NCI-H510A treated with DMSO at 0.1 percent for 48 hours (cell line): ENCODE results near the gene MRM3.
"Not testable (repeated sequence)": the region's sequence is repeated elsewhere in the genome, so short reads cannot be mapped to it uniquely, and the experiment has no call there.

Source experiments
- DNase-seq: peaks from one replicate; lab custom pipeline; 2025; lab: John Stamatoyannopoulos, UW

Gene MRM3

DNA sequence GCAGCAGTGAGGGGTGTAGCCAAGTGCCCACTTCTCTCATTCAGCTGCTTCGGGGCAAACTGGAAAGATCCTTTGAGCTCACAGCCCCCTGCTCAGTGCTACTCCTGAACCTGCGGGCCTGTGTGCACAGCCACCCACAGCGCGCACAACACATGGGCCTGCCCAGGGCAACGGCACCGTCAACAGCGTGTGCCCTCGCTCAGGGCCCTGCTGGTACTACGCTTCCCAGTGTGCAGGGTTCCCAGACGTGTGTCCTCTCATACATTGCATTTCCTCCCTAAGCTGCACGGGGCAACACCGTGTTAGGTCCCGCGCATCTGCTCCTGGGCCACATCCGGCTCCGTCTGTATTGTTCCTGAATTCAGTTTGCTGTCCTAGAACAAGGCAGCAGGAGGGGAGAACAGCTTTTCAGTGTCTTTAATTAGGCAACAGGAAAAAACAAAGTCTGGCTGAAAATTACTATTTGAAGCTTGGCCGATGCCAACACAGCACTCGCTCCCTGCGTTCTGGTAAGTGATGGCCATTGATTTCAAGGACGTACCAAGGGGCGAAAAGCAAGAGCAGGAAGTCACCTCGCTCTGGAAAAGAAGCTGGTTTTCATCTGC, 15.2 kb downstream of the MRM3 start:
- no peak for DNase-seq

DNA sequence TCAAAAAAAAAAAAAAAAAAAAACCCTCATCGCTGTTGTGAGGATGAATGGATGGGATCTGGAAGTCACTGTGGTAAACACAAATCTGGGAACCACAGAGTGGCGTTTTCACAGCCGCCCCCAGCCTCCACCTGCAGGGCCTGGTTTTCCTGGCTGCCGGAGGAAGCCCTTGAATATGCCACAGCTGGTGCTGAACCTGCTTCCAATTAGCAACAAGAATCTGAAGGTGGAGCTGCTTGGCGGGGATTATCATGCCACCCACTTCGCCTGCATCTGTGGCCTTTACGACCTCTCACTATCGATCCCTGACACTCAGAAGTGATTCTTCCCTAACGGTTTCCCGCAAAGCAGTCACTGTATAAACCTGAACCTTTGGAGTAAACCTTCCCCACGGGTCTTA, 16.1 kb downstream of the MRM3 start:
- no peak for DNase-seq

DNA sequence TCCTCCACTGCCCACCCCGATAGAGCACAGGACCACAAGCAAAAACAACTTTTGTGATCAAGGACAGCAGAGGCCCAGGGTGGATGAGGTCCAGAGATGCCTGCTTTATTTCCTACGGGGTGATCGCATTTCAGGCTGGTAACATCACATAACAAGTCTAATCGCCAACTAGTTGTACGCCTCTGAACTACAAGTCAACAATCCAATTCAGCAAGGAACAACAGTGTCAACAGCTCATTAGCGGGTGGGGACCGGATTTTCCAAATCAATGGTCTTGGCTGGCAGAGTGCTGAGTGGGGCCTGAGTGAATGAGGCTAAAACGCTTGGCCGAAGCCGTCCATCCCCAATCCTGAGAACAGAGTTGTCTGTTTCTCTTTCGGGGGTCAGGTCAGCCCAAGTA, 17.1 kb downstream of the MRM3 start:
- no peak for DNase-seq

GRCh38 chr17:800446-801242, 18.5 kb downstream of the MRM3 start:
- DNase-seq, result no peak

- DNase-seq, result no peak
These were observed 19.5 kb downstream of the MRM3 start for GRCh38 chr17:801660-802059.

DNA sequence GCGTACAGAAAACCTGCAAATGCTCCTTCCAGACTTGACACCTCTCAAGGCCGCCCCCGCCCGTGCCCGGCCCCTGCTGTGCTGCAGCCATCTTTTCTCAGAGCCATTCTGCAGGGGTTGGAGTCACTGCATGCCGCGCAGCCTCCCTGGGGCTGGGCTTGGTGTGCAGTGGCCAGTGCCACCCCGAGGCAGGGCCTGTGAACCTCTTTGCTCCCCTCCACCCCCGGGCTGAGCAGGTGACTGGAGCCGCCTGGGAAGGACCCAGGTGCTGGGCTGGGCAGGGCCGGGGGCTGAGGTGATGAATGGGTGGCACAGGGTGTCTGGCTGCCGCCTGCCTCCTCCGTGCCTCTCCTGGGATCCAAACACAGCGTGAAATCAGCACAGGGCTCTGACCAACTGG, 20.3 kb downstream of the MRM3 start:
- no peak for DNase-seq

GRCh38 chr17:802901-803881, 21.0 kb downstream of the MRM3 start:
- DNase-seq, result no peak

DNA sequence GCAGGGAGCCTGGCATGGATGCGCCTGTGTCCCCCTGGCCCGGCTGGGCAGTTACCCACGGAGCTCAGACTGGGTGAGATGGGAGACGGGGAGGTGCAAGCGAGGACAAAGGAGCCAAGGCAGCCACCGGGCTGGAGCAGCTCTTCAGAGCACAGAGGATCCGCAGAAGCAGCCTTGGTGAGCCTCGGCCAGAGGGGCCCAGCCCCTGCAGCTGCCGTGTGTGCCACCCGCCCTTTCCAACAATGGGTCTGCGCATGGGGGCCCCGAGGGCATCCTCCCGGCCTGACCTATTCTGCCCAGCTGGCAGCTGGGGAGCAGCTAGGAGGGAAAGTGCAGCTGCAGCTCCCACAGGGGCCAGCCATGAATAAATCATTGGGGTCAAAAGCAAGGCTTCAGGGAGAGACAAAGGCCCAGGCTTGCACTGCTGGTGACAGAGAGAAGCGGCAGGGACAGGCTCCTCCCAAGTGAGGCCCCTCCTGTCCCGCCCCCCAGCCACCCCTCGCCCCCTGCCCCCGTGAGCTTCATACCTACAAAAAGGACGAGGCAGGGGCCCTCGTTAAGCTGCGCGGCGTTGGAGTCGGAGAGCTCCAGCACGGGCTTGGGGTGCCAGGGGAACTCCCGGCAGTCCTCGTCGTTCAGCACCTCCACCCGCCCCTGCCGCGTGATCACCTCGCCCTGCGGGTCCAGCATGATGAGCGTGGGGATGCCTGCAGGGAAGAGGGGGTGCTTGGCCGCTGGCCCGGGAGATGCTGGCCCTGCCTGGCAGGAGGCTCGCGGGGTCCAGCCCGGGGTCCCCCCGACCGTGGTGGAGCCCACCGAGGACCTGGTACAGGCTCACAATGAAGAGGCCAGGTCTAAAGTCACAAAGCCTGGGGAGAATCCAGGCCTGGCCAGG, 22.6 kb downstream of the MRM3 start:
- DNase-seq, result no peak

- not testable (repeated sequence) for DNase-seq
These were observed 23.7 kb downstream of the MRM3 start for GRCh38 chr17:805886-806285.

DNA sequence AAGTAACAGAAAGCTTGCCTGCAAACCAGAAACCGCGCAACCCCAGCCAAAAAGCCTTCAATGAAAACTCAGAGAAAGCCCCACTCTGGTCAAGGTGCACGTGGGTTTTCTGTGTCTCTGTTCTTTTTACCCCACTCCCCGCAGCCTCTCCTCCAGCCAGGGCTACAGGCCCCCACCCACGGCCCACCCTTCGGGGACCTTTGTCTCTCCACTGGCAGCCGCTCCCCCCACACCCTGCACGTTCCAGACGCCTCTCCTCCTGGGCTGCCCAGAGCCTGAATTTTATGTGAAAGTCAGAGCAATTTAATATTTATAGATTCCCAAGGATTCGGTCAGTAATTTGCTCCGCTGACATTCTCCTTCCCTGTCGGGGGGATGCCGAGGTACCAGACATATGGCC, 24.2 kb downstream of the MRM3 start:
- no peak for DNase-seq

DNA sequence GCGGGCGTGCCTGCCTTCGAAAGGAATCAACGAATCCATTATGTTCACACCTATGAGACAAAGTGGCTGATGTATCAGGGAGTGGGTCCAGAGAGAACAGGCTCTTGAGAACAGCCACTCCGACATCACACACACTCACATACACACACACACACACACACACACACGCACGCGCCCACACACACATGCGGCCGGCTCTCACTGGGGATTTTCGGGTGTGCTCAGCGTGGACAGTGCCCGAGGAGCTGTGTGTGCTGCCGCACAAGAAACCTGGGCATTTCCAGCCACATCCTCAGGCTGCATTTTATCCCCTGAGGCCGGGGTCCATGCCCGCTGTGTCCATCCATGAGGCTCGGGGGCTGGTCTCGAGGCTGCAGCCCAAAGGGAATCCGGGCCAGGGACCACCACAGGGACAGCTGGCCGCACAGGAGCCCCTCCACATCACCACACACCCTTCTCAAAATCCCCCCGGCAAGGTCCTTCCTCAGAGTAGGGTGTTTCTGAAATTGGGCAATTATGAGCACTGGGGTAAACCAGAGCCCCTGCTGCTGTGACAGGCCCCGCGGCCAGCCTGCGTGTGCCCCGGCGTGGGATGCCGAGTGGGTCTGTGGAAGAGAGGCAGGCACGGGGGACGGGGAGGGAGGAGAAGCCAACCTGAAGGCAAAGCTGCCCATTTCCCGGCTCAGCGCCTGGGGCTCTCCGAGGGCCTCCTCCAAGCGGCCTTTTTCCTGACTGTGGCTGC, 24.8 kb downstream of the MRM3 start:
- DNase-seq, result no peak

DNA sequence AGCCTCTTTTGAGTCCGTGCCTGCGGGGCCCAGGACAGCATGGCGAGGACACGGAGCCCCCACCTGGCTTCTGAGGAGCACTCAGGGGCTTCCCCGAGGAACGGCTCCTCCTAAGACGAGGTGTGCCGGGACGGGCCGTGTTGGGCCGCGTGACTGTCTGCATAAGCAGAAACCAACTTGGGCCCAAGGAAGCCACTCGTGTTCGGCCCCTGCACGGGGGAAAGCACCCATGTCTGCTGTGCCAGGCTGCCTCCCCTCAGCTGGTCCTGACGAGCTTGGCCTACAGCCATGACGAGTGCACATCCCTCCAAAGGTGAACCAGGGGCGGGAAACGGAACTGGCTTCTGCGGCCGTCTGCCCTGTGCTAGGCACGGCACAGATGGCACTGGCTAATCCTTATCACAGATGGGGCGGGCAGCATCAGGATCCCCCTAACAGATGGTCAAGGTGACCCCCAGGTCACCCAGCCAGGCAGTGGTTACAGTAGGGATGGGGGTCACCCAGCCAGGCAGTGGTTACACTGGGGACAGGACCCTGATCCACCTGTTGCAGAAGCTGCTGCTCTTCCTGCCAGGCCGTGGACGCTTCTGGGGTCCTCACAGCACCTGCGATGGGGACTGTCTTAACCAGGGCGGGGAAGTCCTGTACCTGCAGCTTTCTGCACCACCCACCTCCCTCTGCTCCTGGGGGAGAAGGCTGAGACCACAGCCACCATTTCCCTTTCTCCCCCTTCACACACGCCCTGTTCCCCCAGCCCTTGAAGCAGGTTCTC, 25.6 kb downstream of the MRM3 start:
- DNase-seq, result no peak

DNA sequence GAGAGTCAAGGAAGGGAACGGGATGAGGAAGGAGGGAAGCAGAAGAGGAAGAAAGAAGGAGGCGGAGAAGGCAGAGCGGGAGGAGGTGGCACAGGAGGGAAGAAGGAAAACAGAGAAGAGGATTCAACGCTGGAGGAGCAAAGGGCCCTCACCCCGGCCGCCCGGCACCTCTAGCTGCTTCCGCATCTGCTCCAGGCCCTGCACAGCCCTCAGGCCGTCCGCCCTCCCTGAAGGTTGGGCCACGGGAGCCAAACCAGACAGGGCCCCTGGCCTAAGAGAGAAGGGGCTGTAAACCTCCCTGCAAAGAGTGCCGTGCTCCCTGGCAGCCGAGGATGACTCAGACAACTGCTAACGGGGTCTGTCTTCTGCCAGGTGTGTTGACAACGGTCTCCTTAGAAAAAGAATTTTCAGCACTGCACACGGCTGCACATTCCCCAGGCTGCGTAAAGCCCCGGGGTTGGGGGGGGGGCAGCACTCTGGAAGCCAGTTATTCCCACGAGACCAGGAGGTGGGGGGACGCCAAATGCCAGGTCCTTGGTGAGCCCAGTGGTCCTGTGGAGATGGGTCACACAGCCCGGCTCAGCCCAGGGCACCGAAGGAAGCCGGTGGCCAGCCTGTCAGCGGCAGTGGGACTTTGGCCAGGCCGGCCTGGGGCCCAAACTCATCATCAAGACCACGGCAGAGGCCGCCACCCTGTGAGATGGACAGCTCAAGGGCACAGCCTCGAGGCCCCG, 29.1 kb downstream of the MRM3 start:
- no peak for DNase-seq

- no peak for DNase-seq
These were observed 30.6 kb downstream of the MRM3 start for GRCh38 chr17:812638-813204.

- no peak for DNase-seq
These were observed 32.2 kb downstream of the MRM3 start for GRCh38 chr17:814371-814770.

DNA sequence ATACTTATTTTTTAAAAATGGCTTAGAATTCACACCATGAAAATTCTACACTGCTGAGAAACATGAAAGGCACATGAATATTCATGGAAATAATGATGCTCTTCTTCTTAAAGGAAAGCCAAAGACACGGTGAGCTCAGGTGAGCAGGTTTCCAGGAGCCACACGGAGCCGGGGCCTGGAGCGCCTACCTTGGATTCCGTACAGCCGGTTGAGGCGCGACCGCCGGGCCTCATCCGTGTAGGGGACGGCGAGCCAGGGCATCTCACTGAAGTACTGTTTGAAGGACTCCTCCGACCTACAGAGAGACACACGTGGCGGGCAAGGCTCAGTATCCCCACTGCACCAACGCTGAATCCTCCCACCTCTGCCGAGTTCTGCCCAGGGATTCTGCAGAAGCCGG, 37.1 kb downstream of the MRM3 start:
- DNase-seq, result no peak

GRCh38 chr17:823501-823902, 41.3 kb downstream of the MRM3 start:
- DNase-seq, result no peak

GRCh38 chr17:824378-824777, 42.2 kb downstream of the MRM3 start:
- no peak for DNase-seq

DNA sequence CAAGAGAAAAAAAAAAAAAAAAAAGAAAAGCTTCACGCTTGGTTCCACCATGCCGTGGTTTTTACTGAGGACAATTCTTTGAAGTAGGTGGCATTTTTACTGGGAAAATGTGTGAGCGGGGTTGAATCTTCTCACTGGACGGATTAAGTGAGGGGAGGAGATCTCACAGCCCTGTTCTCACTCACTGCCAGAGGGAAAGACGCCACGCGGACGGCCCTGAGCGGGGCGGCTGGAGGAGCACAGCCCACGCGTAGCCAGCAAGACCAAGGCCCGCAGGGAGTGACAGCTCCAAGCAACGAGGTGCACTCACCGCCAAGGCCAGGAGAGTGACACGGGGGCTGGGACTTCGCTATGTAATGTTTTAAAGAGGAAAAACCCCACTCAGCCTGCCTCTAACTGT, 43.1 kb downstream of the MRM3 start:
- DNase-seq, result no peak
